Measurements from ENCODE around the gene IER3.

Gene IER3

GRCh38 chr6:30744054-30744805 is at the start of gene IER3:
IER3 (minus strand) TSS chr6:30744547; CDS start chr6:30744518, 29 bp downstream.
- peak; percentile 87 for DNase-seq

GRCh38 chr6:30793521-30794194 is 49.3 kb upstream of the IER3 start:
- peak; percentile 58 for DNase-seq

GRCh38 chr6:30792786-30793185 is 48.4 kb upstream of the IER3 start:
- DNase-seq = no peak

- no peak for DNase-seq
These were observed 46.5 kb upstream of the IER3 start for GRCh38 chr6:30790724-30791383.

- DNase-seq = no peak
These were observed 45.3 kb upstream of the IER3 start for GRCh38 chr6:30789606-30790005.

GRCh38 chr6:30787954-30788353 is 43.6 kb upstream of the IER3 start:
- peak; percentile 19 for DNase-seq

GRCh38 chr6:30782425-30783014 is 38.2 kb upstream of the IER3 start:
- DNase-seq = no peak

GRCh38 chr6:30781743-30782424 is 37.5 kb upstream of the IER3 start:
- DNase-seq = peak; percentile 50

GRCh38 chr6:30781395-30781742 is 37.0 kb upstream of the IER3 start:
- DNase-seq = no peak

GRCh38 chr6:30780642-30780920 is 36.2 kb upstream of the IER3 start:
- DNase-seq = no peak

- DNase-seq = no peak
These were observed 35.7 kb upstream of the IER3 start for GRCh38 chr6:30779850-30780641.

- no peak for DNase-seq
These were observed 33.8 kb upstream of the IER3 start for GRCh38 chr6:30778001-30778635.

GRCh38 chr6:30777155-30777485 is 32.8 kb upstream of the IER3 start:
- DNase-seq = no peak

- no peak for DNase-seq
These were observed 32.2 kb upstream of the IER3 start for GRCh38 chr6:30776390-30777154.

GRCh38 chr6:30775104-30775503 is 30.8 kb upstream of the IER3 start:
- DNase-seq = no peak

GRCh38 chr6:30774701-30775100 is 30.4 kb upstream of the IER3 start:
- DNase-seq = no peak

- DNase-seq = no peak
These were observed 26.2 kb upstream of the IER3 start for GRCh38 chr6:30770592-30770991.

GRCh38 chr6:30769853-30770524 is 25.6 kb upstream of the IER3 start:
- no peak for DNase-seq

GRCh38 chr6:30769088-30769852 is 24.9 kb upstream of the IER3 start:
- peak; percentile 52 for DNase-seq

- no peak for DNase-seq
These were observed 24.3 kb upstream of the IER3 start for GRCh38 chr6:30768634-30769087.

All from CD4-positive, alpha-beta T cell treated with Interleukin-17A for 1 hour (primary cell).